ENCODE data around the gene HTR1A. TPM values are rescaled to one million over a fixed set of nuclear protein-coding genes. Genes with fewer than 3 reads are reported as not detected.

HTR1A gene
- total RNA-seq, 1 experiment from 2014 or later: not detected

- Mint-ChIP-seq H3K27me3 (ENCODE audit: insufficient read depth, unreplicated experiment) (no peaks in the 10 kb centered on the region), H3K36me3 (ENCODE audit: insufficient read depth, unreplicated experiment) (no peaks in the 10 kb centered on the region), H3K4me1 (ENCODE audit: insufficient read depth, unreplicated experiment) (peaks cover 6% of the 10 kb centered on the region), H3K27ac (ENCODE audit: low read depth, unreplicated experiment) (no peak overlapping the region), H3K9me3 (ENCODE audit: unreplicated experiment) (no peaks in the 10 kb centered on the region), H3K4me3 (ENCODE audit: unreplicated experiment) (no peak overlapping the region)
- no TSS peak for BruUV-seq (replicated peaks)
- ChIA-PET POLR2A (no interaction called here), CTCF (interaction anchor here (0.6 kb wide), 1 partner anchor 360 kb away, joined by 4 read pairs; no protein-coding TSS in a partner anchor)
- DNase-seq (ENCODE audit: unreplicated experiment): no peak
- intact Hi-C loops (cut with micrococcal nuclease): no loop called here
- TF ChIP-seq CTCF (IDR thresholded peaks at IDR 0.05; ENCODE audit: unreplicated experiment): no peak
These were observed 50.4 kb downstream of the HTR1A start for GRCh38 chr5:63911871-63912270.

Other genes with a start within 250 kb of the HTR1A start
- 6.0 and 7.4 TPM in 2 replicates for gene RNF180, start 203.4 kb upstream of the HTR1A start, total RNA-seq (2022)